Activated naive CD4-positive, alpha-beta T cell treated with anti-CD3 and anti-CD28 coated beads, Interleukin-2, amount 50 U/mL, for 72 hours (primary cell): Measurements from ENCODE around the gene TPST2. TPM values are rescaled to one million over a fixed set of nuclear protein-coding genes. Genes with fewer than 3 reads are reported as not detected.

Source experiments
- ATAC-seq, 2 donors: fragments of 150-1000 bp; cut with Tn5 transposase; 2 replicates each; pipeline ENCODE4 v1.10.0; 2021; ENCODE audit warnings: mild to moderate bottlenecking in 2 of 2, moderate library complexity in 2 of 2
- DNase-seq, 2 donors: peaks; one replicate each; pipeline ENCODE4 v3.0.0; 2021 to 2022; ENCODE audit warnings: low spot score in 2 of 2
- H3K27ac Mint-ChIP-seq, 2 donors: one replicate each; pipeline ENCODE4 v1.8.0; 2022; ENCODE audit warnings: mild to moderate bottlenecking in 2 of 2, mixed read lengths in 2 of 2
- H3K36me3 Mint-ChIP-seq, 2 donors: one replicate each; pipeline ENCODE4 v1.8.0; 2022; ENCODE audit warnings: mixed read lengths in 2 of 2
- H3K9me3 Mint-ChIP-seq, 2 donors: one replicate each; pipeline ENCODE4 v1.8.0; 2022; ENCODE audit warnings: mixed read lengths in 2 of 2
- total RNA-seq, 2 donors: library from RNA; stranded (reverse); gene quantifications; one replicate each; pipeline ENCODE4 v1.2.3, GENCODE V29; 2022

The TPST2 gene
- 10 to 100 TPM; 15.4 to 26.9 TPM for total RNA-seq

GRCh38 chr22:26589845-26590736 is at the start of gene TPST2:
TSS of gene TPST2 (minus strand) at chr22:26590132. CDS start at chr22:26541630, 48,502 bp downstream.
- ATAC-seq (peak; percentile 88 to 95), DNase-seq (peak; percentile 81 to 82)
- peak within 1 kb of the TSS; percentile 88 to 94 for H3K27ac Mint-ChIP-seq
- peaks cover 0 to 10% of the 10 kb centered on the region in 2 donors for H3K36me3 Mint-ChIP-seq
- no peaks in the 10 kb centered on the region for H3K9me3 Mint-ChIP-seq

DNA sequence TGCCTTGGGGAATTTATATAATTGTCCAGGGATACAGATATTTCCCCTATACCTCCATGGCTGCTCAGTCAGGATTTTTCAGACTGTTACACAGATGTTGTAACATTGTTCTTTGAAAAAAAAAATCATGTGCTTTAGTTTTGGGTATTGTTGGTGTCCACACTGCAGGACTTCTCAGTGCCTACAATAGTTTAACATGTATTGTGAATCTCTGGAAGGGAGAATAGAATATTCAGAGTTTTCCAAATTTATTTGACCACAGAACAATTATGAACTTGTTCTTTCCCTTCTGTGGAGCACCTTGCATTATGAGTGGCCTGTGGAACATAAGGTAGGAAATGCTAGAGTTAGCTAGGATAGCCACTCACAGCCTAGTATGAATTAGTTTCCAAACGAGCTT is 46.4 kb upstream of the TPST2 start:
- no peaks in the 10 kb centered on the region for H3K9me3 Mint-ChIP-seq
- no peak for DNase-seq
- no peak overlapping the region for H3K27ac Mint-ChIP-seq
- H3K36me3 Mint-ChIP-seq: no peaks in the 10 kb centered on the region
- ATAC-seq: no peak

- H3K9me3 Mint-ChIP-seq: no peaks in the 10 kb centered on the region
- DNase-seq (no peak), ATAC-seq (no peak)
- H3K36me3 Mint-ChIP-seq: no peaks in the 10 kb centered on the region
- H3K27ac Mint-ChIP-seq: no peak overlapping the region
Measured at GRCh38 chr22:26635117-26635516, 45.2 kb upstream of the TPST2 start.

GRCh38 chr22:26634189-26634588 is 44.3 kb upstream of the TPST2 start:
- no peak for ATAC-seq
- DNase-seq: no peak
- Mint-ChIP-seq H3K9me3 (no peaks in the 10 kb centered on the region), H3K27ac (no peak overlapping the region), H3K36me3 (no peaks in the 10 kb centered on the region)

DNA sequence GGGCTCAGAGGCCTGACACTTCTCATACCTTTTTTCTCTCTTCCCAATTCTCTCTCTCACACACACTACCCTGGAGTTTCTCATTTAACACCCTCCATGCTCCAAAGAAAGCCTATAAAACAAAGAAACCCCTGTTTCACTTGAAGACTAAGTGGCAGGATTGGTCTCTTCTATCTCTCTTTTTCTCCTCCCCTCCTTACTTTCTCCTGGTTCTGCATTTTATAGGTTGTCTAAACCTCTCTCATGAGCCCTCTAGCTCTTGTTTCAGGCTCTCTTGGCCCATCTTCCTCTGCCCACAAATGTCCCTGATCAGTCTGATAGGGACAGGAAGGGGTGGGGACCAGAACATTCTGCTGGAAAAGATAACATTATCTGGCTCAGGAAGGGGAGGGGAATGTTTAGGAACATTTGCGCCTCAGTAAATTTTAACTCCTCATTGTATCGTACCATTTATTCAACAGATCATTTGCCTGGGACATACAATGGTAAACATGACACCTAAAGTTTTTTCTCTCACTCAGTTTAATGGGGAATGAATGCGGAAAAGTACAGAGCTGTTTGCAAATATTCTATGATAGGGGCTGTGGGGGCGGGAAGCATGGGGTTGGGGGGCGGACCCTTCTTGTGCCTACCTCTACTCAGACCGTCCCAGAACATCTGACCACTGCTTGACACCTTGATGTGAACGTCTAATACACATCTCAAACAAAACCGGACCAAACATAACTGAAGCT is 42.7 kb upstream of the TPST2 start:
- Mint-ChIP-seq H3K9me3 (peaks cover 0 to 4% of the 10 kb centered on the region in 2 donors), H3K27ac (peak overlapping the region in 1 of 2 donors; percentile 24), H3K36me3 (no peaks in the 10 kb centered on the region)
- ATAC-seq: no peak
- DNase-seq: no peak

DNA sequence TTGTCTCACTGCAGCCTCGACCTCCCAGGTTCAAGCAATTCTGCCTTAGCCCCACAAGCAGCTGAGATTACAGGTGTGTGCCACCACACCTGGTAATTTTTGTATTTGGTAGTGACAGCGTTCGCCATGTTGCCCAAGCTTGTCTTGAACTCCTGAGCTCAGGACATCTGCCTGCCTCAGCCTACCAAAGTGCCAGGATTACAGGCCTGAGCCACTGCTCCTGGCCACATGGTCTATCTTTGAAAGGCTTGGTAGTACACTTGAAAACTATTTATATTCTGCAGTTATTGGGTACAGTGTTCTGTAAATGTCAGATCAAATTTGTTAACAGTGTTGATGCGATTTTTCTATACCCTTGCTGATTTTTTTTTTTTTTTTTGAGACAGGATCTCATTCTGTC is 41.4 kb upstream of the TPST2 start:
- no peak for DNase-seq
- Mint-ChIP-seq H3K27ac (no peak overlapping the region), H3K36me3 (no peaks in the 10 kb centered on the region), H3K9me3 (peaks cover 0 to 4% of the 10 kb centered on the region in 2 donors)
- no peak for ATAC-seq

DNA sequence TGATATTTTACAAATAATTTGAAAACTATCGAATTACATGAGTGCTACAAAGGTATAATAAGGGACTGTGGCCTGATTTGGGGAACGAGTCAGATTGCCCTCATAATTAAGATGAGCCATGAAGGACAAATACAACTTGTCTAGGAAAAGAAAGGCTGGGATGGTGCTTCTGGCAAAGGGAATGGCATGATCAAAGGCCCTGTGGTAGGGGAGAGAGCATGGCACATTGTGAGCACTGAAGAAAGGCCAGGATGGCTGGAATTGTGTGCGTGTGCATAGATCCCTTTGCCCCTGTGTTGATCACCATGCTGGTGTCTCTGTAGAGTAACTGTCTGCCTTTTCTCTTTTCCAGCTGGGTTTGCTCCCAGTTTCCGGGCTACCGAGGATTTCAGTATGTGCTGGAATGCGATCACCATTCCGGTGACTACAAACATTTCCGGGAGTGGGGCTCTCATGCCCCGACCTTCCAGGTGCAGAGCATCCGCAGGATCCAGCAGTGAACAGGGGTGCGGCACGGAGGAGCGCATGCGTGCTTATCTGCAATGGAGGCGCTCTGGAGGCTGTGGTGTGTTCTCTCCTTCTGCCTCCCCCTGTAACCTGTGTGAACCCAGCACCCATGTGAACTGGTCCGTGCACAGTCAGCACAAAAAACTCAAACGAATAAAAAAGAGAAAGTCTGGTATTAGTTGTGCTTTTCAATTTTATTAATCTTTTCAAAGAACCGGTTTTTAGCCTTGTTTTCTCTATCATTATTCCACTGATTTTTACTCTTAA is 40.2 kb upstream of the TPST2 start:
- DNase-seq: no peak
- H3K27ac Mint-ChIP-seq: no peak overlapping the region
- no peaks in the 10 kb centered on the region for H3K36me3 Mint-ChIP-seq
- no peak for ATAC-seq
- peaks cover 0 to 4% of the 10 kb centered on the region in 2 donors for H3K9me3 Mint-ChIP-seq

DNA sequence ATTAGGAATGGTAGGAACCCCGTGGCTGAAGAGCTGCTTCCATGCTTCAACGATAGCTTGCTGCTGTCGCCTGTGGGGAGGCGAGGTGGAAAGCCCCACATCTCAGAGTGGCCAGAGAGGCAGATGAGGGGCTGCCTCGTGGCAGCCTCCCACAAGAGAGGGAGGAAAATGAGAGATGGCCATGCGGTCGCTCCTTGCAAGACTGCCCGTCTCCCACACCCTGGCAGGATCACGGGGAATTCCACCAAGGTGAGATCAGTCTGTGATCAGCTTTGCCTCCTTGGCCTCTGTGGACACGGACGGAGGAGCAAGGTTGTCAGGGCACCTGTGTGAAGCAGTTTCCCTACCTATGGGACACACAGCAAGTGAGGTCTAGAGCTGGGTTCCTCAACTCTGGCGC is 34.9 kb upstream of the TPST2 start:
- Mint-ChIP-seq H3K36me3 (no peaks in the 10 kb centered on the region), H3K27ac (peak overlapping the region in 1 of 2 donors; percentile 8), H3K9me3 (peaks cover 8 to 9% of the 10 kb centered on the region in 2 donors)
- ATAC-seq (no peak), DNase-seq (no peak)

- DNase-seq (no peak), ATAC-seq (no peak)
- peak overlapping the region in 1 of 2 donors; percentile 34 for H3K27ac Mint-ChIP-seq
- no peaks in the 10 kb centered on the region for H3K36me3 Mint-ChIP-seq
- H3K9me3 Mint-ChIP-seq: peaks cover 8 to 9% of the 10 kb centered on the region in 2 donors
Measured at GRCh38 chr22:26623984-26624383, 34.1 kb upstream of the TPST2 start.

GRCh38 chr22:26621663-26622062 is 31.7 kb upstream of the TPST2 start, which contains the start of gene CRYBA4:
TSS of gene CRYBA4 (plus strand) at chr22:26621963. CDS start at chr22:26622597, 634 bp downstream.
- ATAC-seq: no peak
- no peaks in the 10 kb centered on the region for H3K36me3 Mint-ChIP-seq
- H3K9me3 Mint-ChIP-seq: peaks cover 6 to 8% of the 10 kb centered on the region in 2 donors
- DNase-seq: no peak
- peak within 1 kb of the TSS in 1 of 2 donors; percentile 7 for H3K27ac Mint-ChIP-seq

- DNase-seq: no peak
- Mint-ChIP-seq H3K27ac (no peak overlapping the region), H3K36me3 (no peaks in the 10 kb centered on the region), H3K9me3 (peaks cover 6 to 8% of the 10 kb centered on the region in 2 donors)
- ATAC-seq: no peak
Measured at GRCh38 chr22:26620197-26620596, 30.3 kb upstream of the TPST2 start.

GRCh38 chr22:26619510-26619909 is 29.6 kb upstream of the TPST2 start:
- peaks cover 6 to 8% of the 10 kb centered on the region in 2 donors for H3K9me3 Mint-ChIP-seq
- no peak overlapping the region for H3K27ac Mint-ChIP-seq
- H3K36me3 Mint-ChIP-seq: no peaks in the 10 kb centered on the region
- DNase-seq: no peak
- ATAC-seq: no peak

- no peaks in the 10 kb centered on the region for H3K36me3 Mint-ChIP-seq
- ATAC-seq: no peak
- no peaks in the 10 kb centered on the region for H3K9me3 Mint-ChIP-seq
- no peak overlapping the region for H3K27ac Mint-ChIP-seq
- DNase-seq: no peak
Measured at GRCh38 chr22:26618455-26618854, 28.5 kb upstream of the TPST2 start.

- DNase-seq (no peak), ATAC-seq (no peak)
- Mint-ChIP-seq H3K9me3 (no peaks in the 10 kb centered on the region), H3K27ac (peak within 1 kb of the TSS in 1 of 2 donors; percentile 46), H3K36me3 (no peaks in the 10 kb centered on the region)
Measured at GRCh38 chr22:26617271-26618199, 27.6 kb upstream of the TPST2 start, which contains the start of gene CRYBB1. TSS of gene CRYBB1 (minus strand) at chr22:26618027. CDS start at chr22:26616319, 1,708 bp downstream.

- ATAC-seq (no peak), DNase-seq (no peak)
- Mint-ChIP-seq H3K9me3 (no peaks in the 10 kb centered on the region), H3K27ac (no peak overlapping the region), H3K36me3 (no peaks in the 10 kb centered on the region)
Measured at GRCh38 chr22:26616650-26617049, 26.7 kb upstream of the TPST2 start.
